Measurements from ENCODE around the gene METTL4.

GRCh38 chr18:2511451-2511850 lies 59.9 kb downstream of the METTL4 start:
- TF ChIP-seq POLR2A (IDR thresholded peaks at IDR 0.05; ENCODE audit: low read depth, low read length) (no peak), POLR2AphosphoS5 (IDR thresholded peaks at IDR 0.05; ENCODE audit: low read depth, low read length) (no peak), TAF1 (IDR thresholded peaks at IDR 0.05; ENCODE audit: borderline replicate concordance, low read depth, low read length) (no peak)
